NCI-H2107 (cell line): ENCODE data around the gene KDM4B.
A peak's percentile ranks its signal among the peaks of the same experiment; 100 is the strongest.
"Not testable (repeated sequence)": the region's sequence is repeated elsewhere in the genome, so short reads cannot be mapped to it uniquely, and the experiment has no call there.

Experiments
- DNase-seq: peaks from one replicate; lab custom pipeline; 2025; lab: John Stamatoyannopoulos, UW

The KDM4B gene

DNA sequence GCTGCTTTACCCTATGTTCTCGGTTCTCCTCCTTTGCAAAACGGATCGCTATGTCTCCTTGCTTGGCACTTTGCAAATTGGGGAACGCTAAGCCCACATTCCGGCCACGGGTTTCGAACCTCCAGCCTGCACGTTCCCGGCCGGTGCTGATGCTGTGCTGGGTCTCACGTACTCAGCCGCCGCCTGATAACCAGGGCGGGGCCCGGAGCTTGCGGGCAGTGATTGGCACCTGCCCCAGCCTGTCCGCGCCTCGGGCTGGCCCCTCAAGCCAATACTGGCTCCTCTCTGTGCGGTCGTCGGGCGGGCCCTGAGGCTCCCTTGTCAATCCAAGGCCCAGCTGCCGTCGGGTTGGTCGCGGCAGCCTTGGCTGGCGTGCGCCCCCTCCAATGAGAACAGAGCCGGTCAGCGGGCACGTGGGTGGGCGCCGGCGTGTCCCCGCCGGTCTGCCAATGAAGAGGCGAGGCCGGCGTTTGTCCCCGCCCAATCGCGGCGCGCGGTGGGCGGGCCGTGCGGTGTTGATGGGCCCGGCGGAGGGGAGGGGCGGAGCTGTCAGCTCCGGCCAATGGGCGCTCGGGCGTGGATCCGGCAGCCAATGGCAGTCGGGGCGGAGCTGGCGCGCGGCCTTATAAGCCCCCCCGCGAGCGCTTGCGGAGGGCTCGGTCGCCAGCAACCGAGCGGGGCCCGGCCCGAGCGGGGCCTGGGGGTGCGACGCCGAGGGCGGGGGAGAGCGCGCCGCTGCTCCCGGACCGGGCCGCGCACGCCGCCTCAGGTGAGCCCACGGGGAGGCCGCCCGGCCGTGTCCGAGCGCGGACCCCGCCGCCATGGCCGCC, at the start of gene KDM4B:
Gene KDM4B, plus strand, starts transcription at position 652 of the 830 bp plus-strand sequence. CDS start 63,778 bp downstream, outside the sequence.
- DNase-seq: peak; percentile 98

GRCh38 chr19:4922530-4923275, 46.2 kb upstream of the KDM4B start:
- no peak for DNase-seq

- no peak for DNase-seq
Observed at GRCh38 chr19:4923276-4923747, 45.6 kb upstream of the KDM4B start.

GRCh38 chr19:4929186-4929585, 39.7 kb upstream of the KDM4B start:
- no peak for DNase-seq

- no peak for DNase-seq
Observed at GRCh38 chr19:4930664-4931063, 38.2 kb upstream of the KDM4B start.

DNA sequence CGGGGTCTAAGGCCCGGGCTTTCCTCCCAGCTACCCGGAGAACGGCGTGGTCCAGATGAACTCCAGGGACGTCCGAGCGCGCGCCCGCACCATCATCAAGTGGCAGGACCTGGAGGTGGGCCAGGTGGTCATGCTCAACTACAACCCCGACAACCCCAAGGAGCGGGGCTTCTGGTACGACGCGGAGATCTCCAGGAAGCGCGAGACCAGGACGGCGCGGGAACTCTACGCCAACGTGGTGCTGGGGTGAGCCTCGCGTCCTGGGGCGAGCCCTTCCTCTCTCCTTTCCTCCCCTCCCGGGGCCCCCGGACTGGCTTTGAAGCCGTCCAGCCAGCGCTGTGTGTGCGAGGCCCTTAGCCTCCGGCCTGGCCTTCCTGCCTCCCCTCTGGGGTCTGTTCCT, 36.2 kb upstream of the KDM4B start:
- no peak for DNase-seq

- no peak for DNase-seq
Observed at GRCh38 chr19:4933528-4933927, 35.4 kb upstream of the KDM4B start.

DNA sequence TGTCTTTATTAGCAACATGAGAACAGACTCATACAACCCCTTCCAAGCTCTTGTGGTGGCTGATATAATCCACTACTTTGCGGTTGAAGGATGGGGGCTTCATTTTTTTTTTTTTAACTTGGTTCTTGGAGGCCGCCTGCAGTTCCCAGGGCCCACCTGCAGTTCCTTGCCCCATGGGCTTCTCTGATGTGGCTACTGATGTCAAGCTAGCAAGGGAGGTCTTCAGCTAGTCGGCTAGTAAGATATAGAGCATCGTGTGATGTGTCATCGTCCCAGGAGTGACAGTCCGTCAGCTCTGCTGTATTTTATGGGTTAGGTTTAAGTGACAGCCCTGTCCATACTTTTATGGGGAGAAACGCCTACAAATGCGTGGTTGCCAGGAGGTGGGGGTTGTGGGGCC, 33.5 kb upstream of the KDM4B start:
- DNase-seq: no peak

- DNase-seq: no peak
Observed at GRCh38 chr19:4937060-4937459, 31.9 kb upstream of the KDM4B start.

- DNase-seq: not testable (repeated sequence)
Observed at GRCh38 chr19:4938461-4938860, 30.5 kb upstream of the KDM4B start.

GRCh38 chr19:4939466-4939865, 29.4 kb upstream of the KDM4B start:
- DNase-seq: no peak

GRCh38 chr19:4941638-4942169, 27.2 kb upstream of the KDM4B start:
- DNase-seq: not testable (repeated sequence)

GRCh38 chr19:4950650-4951049, 18.3 kb upstream of the KDM4B start:
- not testable (repeated sequence) for DNase-seq

GRCh38 chr19:4951656-4952055, 17.3 kb upstream of the KDM4B start:
- no peak for DNase-seq

DNA sequence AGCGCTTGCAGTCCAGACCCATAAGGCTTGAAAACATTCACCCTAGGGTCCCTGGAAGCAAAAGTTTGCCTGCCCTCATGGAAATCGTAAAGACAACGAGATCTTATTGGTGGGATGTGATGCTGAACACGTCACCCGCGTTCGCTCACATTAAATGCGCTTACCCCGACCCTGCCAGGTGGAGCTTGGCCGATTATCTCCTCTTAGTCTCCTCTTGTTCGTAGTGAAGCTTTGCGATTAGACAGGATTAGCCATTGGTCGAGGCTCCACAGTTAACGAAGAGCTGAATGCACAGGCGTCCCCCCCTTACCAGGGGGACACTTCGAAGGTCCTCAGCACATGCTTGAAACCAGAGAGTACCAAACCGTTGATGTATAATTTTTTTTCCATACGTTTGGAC, 16.0 kb upstream of the KDM4B start:
- DNase-seq: no peak

DNA sequence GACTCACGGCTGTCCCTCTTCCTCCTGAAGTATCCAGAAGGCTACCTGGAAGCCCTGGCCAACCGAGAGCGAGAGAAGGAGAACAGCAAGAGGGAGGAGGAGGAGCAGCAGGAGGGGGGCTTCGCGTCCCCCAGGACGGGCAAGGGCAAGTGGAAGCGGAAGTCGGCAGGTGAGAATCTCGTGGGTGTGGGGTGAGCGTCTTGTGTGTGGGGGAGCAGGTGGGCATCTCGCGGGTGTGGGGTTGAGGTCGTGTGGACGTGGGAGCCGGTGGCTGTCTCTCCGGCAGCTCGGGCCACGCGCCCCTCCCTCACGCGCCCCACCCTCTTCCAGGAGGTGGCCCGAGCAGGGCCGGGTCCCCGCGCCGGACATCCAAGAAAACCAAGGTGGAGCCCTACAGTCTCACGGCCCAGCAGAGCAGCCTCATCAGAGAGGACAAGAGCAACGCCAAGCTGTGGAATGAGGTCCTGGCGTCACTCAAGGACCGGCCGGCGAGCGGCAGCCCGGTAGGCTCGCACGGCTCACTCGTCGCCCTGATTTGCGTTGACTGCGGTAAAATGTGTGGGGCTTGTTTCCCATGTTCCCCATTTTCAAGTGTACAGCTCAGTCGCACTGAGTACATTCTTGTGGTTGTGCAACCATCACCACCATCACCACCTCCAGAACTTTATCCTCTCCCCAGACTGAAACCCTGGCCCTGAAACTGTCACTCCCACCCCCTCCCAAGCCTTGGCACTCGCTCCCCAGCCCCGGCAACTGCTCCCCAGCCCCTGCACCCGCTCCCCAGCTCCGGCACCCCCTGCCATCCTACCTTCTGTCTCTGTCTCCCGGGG, 14.4 kb upstream of the KDM4B start:
- not testable (repeated sequence) for DNase-seq

DNA sequence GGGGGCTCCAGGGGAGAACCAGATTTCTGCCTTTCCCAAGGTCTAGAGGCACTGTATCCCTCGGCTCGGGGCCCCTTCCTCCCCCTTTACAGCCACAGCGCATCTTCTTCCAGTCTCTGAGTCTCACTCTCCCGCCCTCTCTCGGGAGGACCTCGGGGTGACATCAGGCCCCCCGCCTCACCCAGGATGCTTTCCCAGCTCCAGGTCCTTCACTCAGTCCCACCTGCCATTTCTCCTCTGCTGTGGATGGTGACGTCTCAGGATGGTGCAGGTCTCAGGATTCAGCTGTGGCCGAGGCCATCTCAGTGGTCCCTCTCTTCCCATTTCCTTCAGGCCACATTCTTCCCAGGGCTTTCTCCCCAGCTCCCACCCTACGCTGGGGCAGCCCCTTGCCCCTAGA, 13.6 kb upstream of the KDM4B start:
- DNase-seq: no peak

DNA sequence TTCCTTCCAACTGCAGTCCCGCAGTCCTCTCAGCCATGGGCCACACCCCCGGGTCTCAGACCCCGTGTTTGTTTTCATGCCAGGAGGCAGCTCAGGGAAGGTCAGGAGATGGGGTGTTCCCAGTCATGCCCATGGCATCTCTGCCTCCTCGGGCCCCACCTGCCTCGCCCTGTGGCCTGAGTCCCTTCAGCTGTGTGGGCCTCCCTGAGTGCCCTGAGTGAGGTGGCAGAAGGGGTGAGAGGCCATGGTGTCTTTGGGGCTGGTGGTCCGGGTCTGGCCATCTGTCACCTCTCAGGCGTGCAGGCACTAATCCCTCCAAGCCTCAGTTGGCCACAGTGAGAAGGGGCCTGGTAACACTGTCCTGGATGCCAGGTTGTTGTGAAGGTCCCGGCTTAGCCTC, 10.9 kb upstream of the KDM4B start:
- DNase-seq: no peak

DNA sequence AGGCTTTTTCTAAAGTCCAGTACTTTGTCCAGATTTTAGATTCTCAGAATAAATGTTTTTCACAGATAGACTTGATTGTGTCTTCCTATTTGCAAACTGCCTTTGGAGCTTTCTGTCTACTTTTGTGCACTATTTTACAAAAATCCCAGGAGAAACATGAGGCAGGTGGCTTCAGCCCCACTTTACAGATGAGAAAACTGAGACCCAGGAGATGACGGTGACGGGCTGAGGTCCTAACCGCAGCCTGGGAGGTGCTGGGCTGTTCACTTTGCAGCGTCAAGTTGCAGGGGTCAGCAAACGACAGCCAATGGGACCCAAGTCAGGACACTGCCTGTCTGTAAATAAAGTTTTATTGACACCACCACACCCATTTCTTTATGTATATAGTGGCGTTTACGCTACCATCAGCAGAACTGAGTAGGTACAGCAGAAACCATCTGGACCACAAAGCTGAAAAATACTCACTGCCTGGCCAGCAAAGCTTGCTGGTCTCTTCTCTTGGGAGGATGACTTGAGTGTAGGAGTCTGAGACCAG, 6.8 kb upstream of the KDM4B start:
- DNase-seq: no peak

DNA sequence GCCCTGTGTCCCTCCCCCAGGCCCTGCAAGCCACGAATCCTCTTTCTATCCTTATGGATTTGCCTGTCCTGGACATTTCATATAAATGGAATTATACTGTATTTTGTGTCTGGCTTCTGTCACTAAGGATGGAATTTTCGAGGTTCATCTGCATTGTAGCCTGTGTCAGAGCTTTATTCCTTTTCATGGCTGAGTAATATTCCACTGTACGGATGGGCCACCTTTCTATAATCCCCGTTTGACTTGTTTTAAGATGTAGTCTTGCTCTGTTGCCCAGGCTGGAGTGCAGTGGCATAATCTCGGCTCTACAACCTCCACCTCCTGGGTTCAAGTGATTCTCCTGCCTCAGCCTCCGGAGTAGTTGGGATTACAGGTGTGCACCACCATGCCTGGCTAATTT, 3.9 kb upstream of the KDM4B start:
- DNase-seq: no peak

DNA sequence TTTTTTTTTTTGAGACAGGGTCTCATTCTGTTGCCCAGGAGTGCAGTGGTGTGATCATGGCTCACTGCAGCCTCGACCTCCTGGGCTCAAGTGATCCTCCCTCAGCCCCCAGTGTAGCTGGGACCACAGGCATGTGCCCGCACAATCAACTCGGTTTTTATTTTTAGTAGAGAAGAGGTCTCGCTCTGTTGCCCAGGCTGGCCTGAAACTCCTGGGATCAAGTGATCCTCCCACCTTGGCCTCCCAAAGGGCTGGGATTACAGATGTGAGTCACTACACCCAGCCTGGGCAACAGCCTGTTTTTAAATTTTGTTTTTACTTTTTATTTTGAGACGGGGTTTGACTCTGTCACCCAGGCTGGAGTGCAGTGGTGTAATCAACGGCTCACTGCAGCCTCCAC, 2.3 kb upstream of the KDM4B start:
- DNase-seq: no peak
